Endodermal cell (in vitro differentiated cells): ENCODE data around the gene NUDT8. TPM values are rescaled to one million over a fixed set of nuclear protein-coding genes. Genes with fewer than 3 reads are reported as not detected.

ENCODE experiments used
- DNase-seq: peaks from one replicate; pipeline ENCODE4 v3.0.0-alpha.2; 2017
- H3K27ac ChIP-seq: 2 replicates; pipeline ENCODE4 v1.5.1; 2013; ENCODE audit warnings: mild to moderate bottlenecking, low read depth, low read length, moderate library complexity
- H3K27me3 ChIP-seq: 2 replicates; pipeline ENCODE4 v1.6.1; 2013; ENCODE audit warnings: mild to moderate bottlenecking, low read length, moderate library complexity; ENCODE audit not compliant: insufficient read depth, control insufficient read depth, poor library complexity, severe bottlenecking
- H3K36me3 ChIP-seq: 2 replicates; pipeline ENCODE4 v1.7.0; 2013; ENCODE audit warnings: mild to moderate bottlenecking, low read length, moderate library complexity; ENCODE audit not compliant: control insufficient read depth, insufficient read depth
- H3K4me1 ChIP-seq: one replicate; pipeline ENCODE4 v1.7.0; 2013; ENCODE audit warnings: low read length; ENCODE audit not compliant: control insufficient read depth, insufficient read depth
- H3K4me3 ChIP-seq: 2 replicates; pipeline ENCODE4 v1.5.1; 2013; ENCODE audit warnings: mild to moderate bottlenecking, low read length, moderate library complexity
- H3K9ac ChIP-seq: 2 replicates; pipeline ENCODE4 v1.6.1; 2013; ENCODE audit warnings: mild to moderate bottlenecking, low read length, moderate library complexity; ENCODE audit not compliant: poor library complexity, severe bottlenecking; ENCODE audit errors: extremely low read depth
- H3K9me3 ChIP-seq: 2 replicates; pipeline ENCODE4 v1.6.1; 2013; ENCODE audit warnings: mild to moderate bottlenecking, low read length, moderate library complexity; ENCODE audit not compliant: control insufficient read depth
- H3K27ac Mint-ChIP-seq: 2 replicates; pipeline ENCODE4 v1.8.0; 2020; ENCODE audit warnings: mixed read lengths
- H3K27me3 Mint-ChIP-seq: 2 replicates; pipeline ENCODE4 v1.8.0; 2021; ENCODE audit warnings: mild to moderate bottlenecking, mixed read lengths; ENCODE audit not compliant: insufficient read depth
- H3K36me3 Mint-ChIP-seq: 2 replicates; pipeline ENCODE4 v1.8.0; 2020; ENCODE audit warnings: low read depth, mixed read lengths
- H3K4me1 Mint-ChIP-seq: 2 replicates; pipeline ENCODE4 v1.8.0; 2020; ENCODE audit warnings: mixed read lengths
- H3K4me3 Mint-ChIP-seq: 2 replicates; pipeline ENCODE4 v1.8.0; 2020; ENCODE audit warnings: mild to moderate bottlenecking, moderate library complexity, mixed read lengths
- H3K9me3 Mint-ChIP-seq: 2 replicates; pipeline ENCODE4 v1.8.0; 2020; ENCODE audit warnings: mild to moderate bottlenecking, mixed read lengths
- CTCF ChIP-seq: fragments of 200-600 bp; sonication (generic); conservative IDR thresholded peaks from 2 replicates; pipeline ENCODE4 v1.5.0; 2021; ENCODE audit warnings: antibody characterized with exemption, mild to moderate bottlenecking
- WGBS, 2 experiments: methylation state at CpG; one replicate each; pipeline versions ENCODE4 v1.1.5 to v1.1.7; 2013; ENCODE audit warnings: missing lambda C conversion rate in 2 of 2, mixed read lengths in 1 of 2; ENCODE audit not compliant: insufficient coverage in 1 of 2, insufficient read length in 1 of 2; 5-methylcytosine and 5-hydroxymethylcytosine counted together
- total RNA-seq, 2 donors: library from RNA; stranded (reverse); fragmentation: NEBNext Ultra II Directional in 1 of 2; extraction: Animal tissue kit (Norgen Biotek cat#: 25700) in 1 of 2; gene quantifications; 2 replicates in 1 of 2; 3 replicates in 1 of 2; pipeline ENCODE4 v1.2.1, GENCODE V29; 2021

Gene NUDT8
- total RNA-seq, 2 donors from 2014 or later: 9.5 to 13.1 TPM

- Histone ChIP-seq H3K9me3 (no peaks in the 10 kb centered on the region), H3K4me1 (peaks cover 8% of the 10 kb centered on the region), H3K27ac (peak overlapping the region; percentile 83), H3K9ac (peak overlapping the region; percentile 25), H3K27me3 (no peaks in the 10 kb centered on the region), H3K4me3 (peak overlapping the region; percentile 78), H3K36me3 (no peaks in the 10 kb centered on the region)
- DNase-seq: peak; percentile 100
- 1% methylated on average over 26 to 70 of the region's 70 CpGs for WGBS, 2 experiments
- peak; percentile 95 for TF ChIP-seq CTCF
- no peaks in the 10 kb centered on the region for H3K27me3 Mint-ChIP-seq
- H3K4me1 Mint-ChIP-seq: peaks cover 7% of the 10 kb centered on the region
- peak overlapping the region; percentile 94 for H3K27ac Mint-ChIP-seq
- H3K36me3 Mint-ChIP-seq: peaks cover 15% of the 10 kb centered on the region
- H3K9me3 Mint-ChIP-seq: no peaks in the 10 kb centered on the region
- peak overlapping the region; percentile 65 for H3K4me3 Mint-ChIP-seq
Observed at GRCh38 chr11:67630228-67630942, 648 bp upstream of the NUDT8 start.

GRCh38 chr11:67628710-67629385, 889 bp downstream of the NUDT8 start:
- no peak overlapping the region for H3K27ac ChIP-seq
- Mint-ChIP-seq H3K27ac (no peak overlapping the region), H3K4me3 (peak overlapping the region; percentile 65), H3K4me1 (peaks cover 8% of the 10 kb centered on the region), H3K27me3 (no peaks in the 10 kb centered on the region), H3K36me3 (peaks cover 15% of the 10 kb centered on the region), H3K9me3 (no peaks in the 10 kb centered on the region)
- no peaks in the 10 kb centered on the region for H3K27me3 ChIP-seq
- no peak overlapping the region for H3K9ac ChIP-seq
- 52 to 58% methylated on average over 11 to 25 of the region's 25 CpGs for WGBS, 2 experiments
- peaks cover 8% of the 10 kb centered on the region for H3K4me1 ChIP-seq
- H3K36me3 ChIP-seq: no peaks in the 10 kb centered on the region
- no peak for DNase-seq
- H3K4me3 ChIP-seq: peak overlapping the region; percentile 71
- TF ChIP-seq CTCF: no peak
- no peaks in the 10 kb centered on the region for H3K9me3 ChIP-seq

- WGBS, 2 experiments: 86 to 92% methylated on average over 13 to 15 of the region's 15 CpGs
- Mint-ChIP-seq H3K4me3 (no peak overlapping the region), H3K4me1 (peaks cover 9% of the 10 kb centered on the region), H3K9me3 (no peaks in the 10 kb centered on the region), H3K36me3 (peaks cover 15% of the 10 kb centered on the region), H3K27ac (peak overlapping the region; percentile 79), H3K27me3 (no peaks in the 10 kb centered on the region)
- Histone ChIP-seq H3K9me3 (no peaks in the 10 kb centered on the region), H3K27me3 (no peaks in the 10 kb centered on the region), H3K9ac (no peak overlapping the region), H3K36me3 (no peaks in the 10 kb centered on the region), H3K4me3 (no peak overlapping the region), H3K4me1 (peaks cover 8% of the 10 kb centered on the region), H3K27ac (no peak overlapping the region)
- peak; percentile 86 for DNase-seq
- no peak for TF ChIP-seq CTCF
Observed at GRCh38 chr11:67627812-67628624, 1.7 kb downstream of the NUDT8 start.
